PFSK-1 (cell line): ENCODE measurements around the gene TMTC2.

Source experiments
- POLR2AphosphoS5 ChIP-seq: IDR thresholded peaks from 2 replicates; pipeline ENCODE4 v1.6.1; 2012; ENCODE audit warnings: low read depth, mild to moderate bottlenecking, control low read depth, low read length, moderate library complexity
- REST ChIP-seq, 2 experiments: IDR thresholded peaks; 2 replicates each; pipeline versions ENCODE4 v1.6.1 to v1.8.0; 2011 to 2012; ENCODE audit warnings: low read depth in 2 of 2, low read length in 2 of 2, control low read depth in 1 of 2, inconsistent platforms in 1 of 2, mild to moderate bottlenecking in 1 of 2, moderate library complexity in 1 of 2; ENCODE audit not compliant: insufficient read depth in 1 of 2
- SIN3A ChIP-seq: IDR thresholded peaks from 2 replicates; pipeline ENCODE4 v1.6.1; 2012; ENCODE audit warnings: mild to moderate bottlenecking, low read length, moderate library complexity, borderline replicate concordance; ENCODE audit not compliant: insufficient read depth
- TAF1 ChIP-seq: IDR thresholded peaks from 2 replicates; pipeline ENCODE4 v1.6.1; 2012; ENCODE audit warnings: low read length, control low read depth, borderline replicate concordance; ENCODE audit not compliant: insufficient read depth

GRCh38 chr12:82757059-82757458 is 70.4 kb downstream of the TMTC2 start:
- TF ChIP-seq POLR2AphosphoS5 (no peak), SIN3A (no peak), TAF1 (no peak), REST (IDR thresholded peaks at IDR 0.05; ENCODE audit: insufficient read depth in 1 of 2, low read depth in 2 of 2, low read length in 2 of 2) (no peak)
